Measurements from ENCODE around the gene C15orf39.

- TF ChIP-seq, protein P1, sequence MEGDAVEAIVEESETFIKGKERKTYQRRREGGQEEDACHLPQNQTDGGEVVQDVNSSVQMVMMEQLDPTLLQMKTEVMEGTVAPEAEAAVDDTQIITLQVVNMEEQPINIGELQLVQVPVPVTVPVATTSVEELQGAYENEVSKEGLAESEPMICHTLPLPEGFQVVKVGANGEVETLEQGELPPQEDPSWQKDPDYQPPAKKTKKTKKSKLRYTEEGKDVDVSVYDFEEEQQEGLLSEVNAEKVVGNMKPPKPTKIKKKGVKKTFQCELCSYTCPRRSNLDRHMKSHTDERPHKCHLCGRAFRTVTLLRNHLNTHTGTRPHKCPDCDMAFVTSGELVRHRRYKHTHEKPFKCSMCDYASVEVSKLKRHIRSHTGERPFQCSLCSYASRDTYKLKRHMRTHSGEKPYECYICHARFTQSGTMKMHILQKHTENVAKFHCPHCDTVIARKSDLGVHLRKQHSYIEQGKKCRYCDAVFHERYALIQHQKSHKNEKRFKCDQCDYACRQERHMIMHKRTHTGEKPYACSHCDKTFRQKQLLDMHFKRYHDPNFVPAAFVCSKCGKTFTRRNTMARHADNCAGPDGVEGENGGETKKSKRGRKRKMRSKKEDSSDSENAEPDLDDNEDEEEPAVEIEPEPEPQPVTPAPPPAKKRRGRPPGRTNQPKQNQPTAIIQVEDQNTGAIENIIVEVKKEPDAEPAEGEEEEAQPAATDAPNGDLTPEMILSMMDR (conservative IDR thresholded peaks at IDR 0.05; ENCODE audit: low read depth in 2 of 2) = no peak
- TF ChIP-seq EZH2phosphoT487 (IDR thresholded peaks at IDR 0.05; ENCODE audit: unreplicated experiment) = no peak
- no peak for TF ChIP-seq EZH2 (IDR thresholded peaks at IDR 0.05; ENCODE audit: low read depth, unreplicated experiment)
- TF ChIP-seq NANOG (IDR thresholded peaks at IDR 0.05; ENCODE audit: borderline replicate concordance) = no peak
- no peak for TF ChIP-seq POLR2AphosphoS5 (IDR thresholded peaks at IDR 0.05; ENCODE audit: low read depth)
- TF ChIP-seq, protein P2, sequence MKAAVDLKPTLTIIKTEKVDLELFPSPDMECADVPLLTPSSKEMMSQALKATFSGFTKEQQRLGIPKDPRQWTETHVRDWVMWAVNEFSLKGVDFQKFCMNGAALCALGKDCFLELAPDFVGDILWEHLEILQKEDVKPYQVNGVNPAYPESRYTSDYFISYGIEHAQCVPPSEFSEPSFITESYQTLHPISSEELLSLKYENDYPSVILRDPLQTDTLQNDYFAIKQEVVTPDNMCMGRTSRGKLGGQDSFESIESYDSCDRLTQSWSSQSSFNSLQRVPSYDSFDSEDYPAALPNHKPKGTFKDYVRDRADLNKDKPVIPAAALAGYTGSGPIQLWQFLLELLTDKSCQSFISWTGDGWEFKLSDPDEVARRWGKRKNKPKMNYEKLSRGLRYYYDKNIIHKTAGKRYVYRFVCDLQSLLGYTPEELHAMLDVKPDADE (IDR thresholded peaks at IDR 0.05) = no peak
- no peak for TF ChIP-seq CREB1 (CRISPR knock-in tag; IDR thresholded peaks at IDR 0.05; ENCODE audit: low read depth)
- no peak for TF ChIP-seq REST (IDR thresholded peaks at IDR 0.05; ENCODE audit: unreplicated experiment)
- TF ChIP-seq JUNB (IDR thresholded peaks at IDR 0.05; ENCODE audit: unreplicated experiment) = no peak
- TF ChIP-seq STAT1 (IDR thresholded peaks at IDR 0.05; ENCODE audit: unreplicated experiment) = no peak
- no peak for TF ChIP-seq ZNF114 (CRISPR knock-in tag; IDR thresholded peaks at IDR 0.05)
- TF ChIP-seq ZNF331 (CRISPR knock-in tag; IDR thresholded peaks at IDR 0.05; ENCODE audit: low read depth) = no peak
- TF ChIP-seq, protein P3, sequence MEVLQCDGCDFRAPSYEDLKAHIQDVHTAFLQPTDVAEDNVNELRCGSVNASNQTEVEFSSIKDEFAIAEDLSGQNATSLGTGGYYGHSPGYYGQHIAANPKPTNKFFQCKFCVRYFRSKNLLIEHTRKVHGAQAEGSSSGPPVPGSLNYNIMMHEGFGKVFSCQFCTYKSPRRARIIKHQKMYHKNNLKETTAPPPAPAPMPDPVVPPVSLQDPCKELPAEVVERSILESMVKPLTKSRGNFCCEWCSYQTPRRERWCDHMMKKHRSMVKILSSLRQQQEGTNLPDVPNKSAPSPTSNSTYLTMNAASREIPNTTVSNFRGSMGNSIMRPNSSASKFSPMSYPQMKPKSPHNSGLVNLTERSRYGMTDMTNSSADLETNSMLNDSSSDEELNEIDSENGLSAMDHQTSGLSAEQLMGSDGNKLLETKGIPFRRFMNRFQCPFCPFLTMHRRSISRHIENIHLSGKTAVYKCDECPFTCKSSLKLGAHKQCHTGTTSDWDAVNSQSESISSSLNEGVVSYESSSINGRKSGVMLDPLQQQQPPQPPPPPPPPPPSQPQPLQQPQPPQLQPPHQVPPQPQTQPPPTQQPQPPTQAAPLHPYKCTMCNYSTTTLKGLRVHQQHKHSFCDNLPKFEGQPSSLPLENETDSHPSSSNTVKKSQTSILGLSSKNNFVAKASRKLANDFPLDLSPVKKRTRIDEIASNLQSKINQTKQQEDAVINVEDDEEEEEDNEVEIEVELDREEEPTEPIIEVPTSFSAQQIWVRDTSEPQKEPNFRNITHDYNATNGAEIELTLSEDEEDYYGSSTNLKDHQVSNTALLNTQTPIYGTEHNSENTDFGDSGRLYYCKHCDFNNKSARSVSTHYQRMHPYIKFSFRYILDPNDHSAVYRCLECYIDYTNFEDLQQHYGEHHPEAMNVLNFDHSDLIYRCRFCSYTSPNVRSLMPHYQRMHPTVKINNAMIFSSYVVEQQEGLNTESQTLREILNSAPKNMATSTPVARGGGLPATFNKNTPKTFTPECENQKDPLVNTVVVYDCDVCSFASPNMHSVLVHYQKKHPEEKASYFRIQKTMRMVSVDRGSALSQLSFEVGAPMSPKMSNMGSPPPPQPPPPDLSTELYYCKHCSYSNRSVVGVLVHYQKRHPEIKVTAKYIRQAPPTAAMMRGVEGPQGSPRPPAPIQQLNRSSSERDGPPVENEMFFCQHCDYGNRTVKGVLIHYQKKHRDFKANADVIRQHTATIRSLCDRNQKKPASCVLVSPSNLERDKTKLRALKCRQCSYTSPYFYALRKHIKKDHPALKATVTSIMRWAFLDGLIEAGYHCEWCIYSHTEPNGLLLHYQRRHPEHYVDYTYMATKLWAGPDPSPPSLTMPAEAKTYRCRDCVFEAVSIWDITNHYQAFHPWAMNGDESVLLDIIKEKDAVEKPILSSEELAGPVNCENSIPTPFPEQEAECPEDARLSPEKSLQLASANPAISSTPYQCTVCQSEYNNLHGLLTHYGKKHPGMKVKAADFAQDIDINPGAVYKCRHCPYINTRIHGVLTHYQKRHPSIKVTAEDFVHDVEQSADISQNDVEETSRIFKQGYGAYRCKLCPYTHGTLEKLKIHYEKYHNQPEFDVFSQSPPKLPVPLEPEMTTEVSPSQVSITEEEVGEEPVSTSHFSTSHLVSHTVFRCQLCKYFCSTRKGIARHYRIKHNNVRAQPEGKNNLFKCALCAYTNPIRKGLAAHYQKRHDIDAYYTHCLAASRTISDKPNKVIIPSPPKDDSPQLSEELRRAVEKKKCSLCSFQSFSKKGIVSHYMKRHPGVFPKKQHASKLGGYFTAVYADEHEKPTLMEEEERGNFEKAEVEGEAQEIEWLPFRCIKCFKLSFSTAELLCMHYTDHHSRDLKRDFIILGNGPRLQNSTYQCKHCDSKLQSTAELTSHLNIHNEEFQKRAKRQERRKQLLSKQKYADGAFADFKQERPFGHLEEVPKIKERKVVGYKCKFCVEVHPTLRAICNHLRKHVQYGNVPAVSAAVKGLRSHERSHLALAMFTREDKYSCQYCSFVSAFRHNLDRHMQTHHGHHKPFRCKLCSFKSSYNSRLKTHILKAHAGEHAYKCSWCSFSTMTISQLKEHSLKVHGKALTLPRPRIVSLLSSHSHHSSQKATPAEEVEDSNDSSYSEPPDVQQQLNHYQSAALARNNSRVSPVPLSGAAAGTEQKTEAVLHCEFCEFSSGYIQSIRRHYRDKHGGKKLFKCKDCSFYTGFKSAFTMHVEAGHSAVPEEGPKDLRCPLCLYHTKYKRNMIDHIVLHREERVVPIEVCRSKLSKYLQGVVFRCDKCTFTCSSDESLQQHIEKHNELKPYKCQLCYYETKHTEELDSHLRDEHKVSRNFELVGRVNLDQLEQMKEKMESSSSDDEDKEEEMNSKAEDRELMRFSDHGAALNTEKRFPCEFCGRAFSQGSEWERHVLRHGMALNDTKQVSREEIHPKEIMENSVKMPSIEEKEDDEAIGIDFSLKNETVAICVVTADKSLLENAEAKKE (CRISPR knock-in tag; IDR thresholded peaks at IDR 0.05) = no peak
Measured at GRCh38 chr15:75207618-75208500, 6.2 kb downstream of the C15orf39 start.

Data from GM23338 (cell line).